KMS-11 (cell line): ENCODE results near the gene PCDHGA4.
"Not testable (repeated sequence)": the region's sequence is repeated elsewhere in the genome, so short reads cannot be mapped to it uniquely, and the experiment has no call there.

ENCODE experiments used
- H2AFZ ChIP-seq: fragments of 200-600 bp; sonication (generic); 2 replicates; pipeline ENCODE4 v1.6.1; 2016; ENCODE audit warnings: antibody characterized with exemption, mixed run types, low read depth
- H3K27ac ChIP-seq: fragments of 200-600 bp; sonication (generic); 2 replicates; pipeline ENCODE4 v1.6.1; 2016; ENCODE audit warnings: mild to moderate bottlenecking, mixed run types
- H3K27me3 ChIP-seq: fragments of 200-600 bp; sonication (generic); 2 replicates; pipeline ENCODE4 v1.6.1; 2017; ENCODE audit warnings: mild to moderate bottlenecking, low read depth, mixed run types, moderate library complexity; ENCODE audit not compliant: insufficient read depth
- H3K36me3 ChIP-seq: fragments of 200-600 bp; sonication (generic); 2 replicates; pipeline ENCODE4 v1.6.1; 2017; ENCODE audit warnings: mild to moderate bottlenecking, mixed run types; ENCODE audit not compliant: insufficient read depth
- H3K4me1 ChIP-seq: fragments of 200-600 bp; sonication (generic); 2 replicates; pipeline ENCODE4 v1.6.1; 2016; ENCODE audit warnings: mild to moderate bottlenecking, low read depth, mixed run types; ENCODE audit not compliant: poor library complexity, severe bottlenecking
- H3K4me2 ChIP-seq: fragments of 200-600 bp; sonication (generic); 2 replicates; pipeline ENCODE4 v1.7.0; 2016; ENCODE audit warnings: mild to moderate bottlenecking, mixed run types
- H3K4me3 ChIP-seq: fragments of 200-600 bp; sonication (generic); IDR thresholded peaks from 2 replicates; pipeline ENCODE4 v1.6.1; 2017; ENCODE audit warnings: low read depth, low read length, mixed read lengths; ENCODE audit not compliant: insufficient read depth
- H3K79me2 ChIP-seq: fragments of 200-600 bp; sonication (generic); 2 replicates; pipeline ENCODE4 v1.6.1; 2016; ENCODE audit warnings: low read depth, mixed run types; ENCODE audit not compliant: insufficient read depth
- H3K9ac ChIP-seq: fragments of 200-600 bp; sonication (generic); 2 replicates; pipeline ENCODE4 v1.6.1; 2016; ENCODE audit warnings: mild to moderate bottlenecking, mixed run types
- H4K20me1 ChIP-seq: fragments of 200-600 bp; sonication (generic); 2 replicates; pipeline ENCODE4 v1.6.1; 2016; ENCODE audit warnings: mild to moderate bottlenecking, mixed run types; ENCODE audit not compliant: insufficient read depth
- CTCF ChIP-seq: fragments of 200-600 bp; sonication (generic); conservative IDR thresholded peaks from 2 replicates; pipeline ENCODE4 v1.6.1; 2017; ENCODE audit warnings: low read depth, mild to moderate bottlenecking, antibody characterized with exemption, low read length, moderate library complexity, mixed read lengths

PCDHGA4 gene

DNA sequence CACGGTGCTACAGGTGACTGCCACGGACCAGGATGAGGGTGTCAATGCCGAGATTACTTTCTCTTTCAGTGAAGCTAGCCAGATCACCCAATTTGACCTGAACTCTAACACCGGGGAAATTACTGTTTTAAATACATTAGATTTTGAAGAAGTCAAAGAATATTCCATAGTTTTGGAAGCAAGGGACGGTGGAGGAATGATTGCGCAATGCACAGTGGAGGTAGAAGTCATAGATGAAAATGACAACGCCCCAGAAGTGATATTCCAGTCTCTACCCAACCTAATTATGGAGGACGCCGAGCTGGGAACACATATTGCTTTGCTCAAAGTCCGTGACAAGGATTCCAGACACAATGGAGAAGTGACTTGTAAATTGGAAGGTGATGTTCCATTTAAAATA, 33.8 kb downstream of the PCDHGA4 start:
- Histone ChIP-seq H4K20me1 (no peaks in the 10 kb centered on the region), H3K79me2 (no peaks in the 10 kb centered on the region), H3K4me2 (no peak overlapping the region), H3K4me1 (no peaks in the 10 kb centered on the region), H3K27ac (no peak overlapping the region), H2AFZ (no peak overlapping the region), H3K9ac (no peak overlapping the region), H3K27me3 (no peaks in the 10 kb centered on the region), H3K36me3 (no peaks in the 10 kb centered on the region), H3K4me3 (no peak overlapping the region)
- TF ChIP-seq CTCF, result no peak

DNA sequence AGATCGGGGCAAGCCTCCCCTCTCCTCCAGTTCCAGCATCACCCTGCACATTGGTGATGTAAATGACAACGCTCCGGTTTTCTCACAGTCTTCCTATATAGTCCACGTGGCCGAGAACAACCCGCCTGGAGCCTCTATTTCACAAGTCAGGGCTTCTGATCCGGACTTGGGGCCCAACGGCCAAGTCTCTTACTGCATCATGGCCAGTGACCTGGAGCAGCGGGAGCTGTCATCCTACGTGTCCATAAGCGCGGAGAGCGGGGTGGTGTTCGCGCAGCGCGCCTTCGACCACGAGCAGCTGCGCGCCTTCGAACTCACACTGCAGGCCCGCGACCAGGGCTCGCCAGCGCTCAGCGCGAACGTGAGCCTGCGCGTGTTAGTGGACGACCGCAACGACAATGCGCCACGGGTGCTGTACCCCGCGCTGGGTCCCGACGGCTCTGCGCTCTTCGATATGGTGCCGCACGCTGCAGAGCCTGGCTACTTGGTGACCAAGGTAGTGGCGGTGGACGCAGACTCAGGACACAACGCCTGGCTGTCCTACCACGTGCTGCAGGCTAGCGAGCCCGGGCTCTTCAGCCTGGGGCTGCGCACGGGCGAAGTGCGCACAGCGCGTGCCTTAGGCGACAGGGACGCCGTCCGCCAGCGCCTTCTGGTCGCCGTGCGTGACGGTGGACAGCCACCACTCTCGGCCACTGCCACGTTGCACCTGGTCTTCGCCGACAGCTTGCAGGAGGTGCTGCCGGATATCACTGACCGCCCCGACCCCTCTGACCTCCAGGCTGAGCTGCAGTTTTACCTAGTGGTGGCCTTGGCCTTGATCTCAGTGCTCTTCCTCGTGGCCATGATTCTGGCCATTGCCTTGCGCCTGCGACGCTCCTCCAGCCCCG, 34.6 kb downstream of the PCDHGA4 start:
- Histone ChIP-seq H3K36me3 (no peaks in the 10 kb centered on the region), H3K9ac (no peak overlapping the region), H2AFZ (no peak overlapping the region), H3K4me3 (no peak overlapping the region), H3K27me3 (no peaks in the 10 kb centered on the region), H4K20me1 (no peaks in the 10 kb centered on the region), H3K27ac (no peak overlapping the region), H3K79me2 (no peaks in the 10 kb centered on the region), H3K4me2 (no peak overlapping the region), H3K4me1 (no peaks in the 10 kb centered on the region)
- no peak for TF ChIP-seq CTCF

DNA sequence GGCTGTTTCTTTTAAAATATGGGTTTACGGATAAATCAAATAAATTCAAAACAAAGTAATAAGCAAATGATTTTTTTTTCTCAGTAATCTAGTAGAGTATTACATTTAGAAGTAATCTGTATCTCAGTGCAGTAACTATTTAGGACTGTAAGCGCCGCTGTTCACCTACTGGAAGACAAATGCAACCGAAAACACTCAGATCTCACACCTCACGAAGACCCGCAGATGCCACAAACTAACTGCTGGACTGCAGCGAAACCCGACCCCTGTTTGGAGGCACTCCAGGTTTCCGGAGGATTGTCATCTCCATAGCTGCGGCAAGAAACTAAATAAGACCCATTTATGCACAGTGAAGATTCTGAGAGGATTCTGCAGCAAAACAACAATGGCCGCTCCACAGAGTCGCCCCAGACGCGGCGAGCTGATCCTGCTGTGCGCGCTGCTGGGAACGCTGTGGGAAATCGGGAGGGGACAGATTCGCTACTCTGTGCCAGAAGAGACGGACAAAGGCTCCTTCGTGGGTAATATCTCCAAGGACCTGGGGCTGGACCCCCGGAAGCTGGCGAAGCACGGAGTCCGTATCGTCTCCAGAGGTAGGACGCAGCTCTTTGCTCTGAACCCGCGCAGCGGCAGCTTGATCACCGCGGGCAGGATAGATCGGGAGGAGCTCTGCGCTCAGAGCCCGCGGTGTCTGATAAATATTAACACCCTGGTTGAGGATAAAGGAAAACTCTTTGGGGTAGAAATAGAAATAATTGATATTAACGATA, 37.8 kb downstream of the PCDHGA4 start, which contains the start of gene PCDHGA8:
PCDHGA8 (plus strand) TSS at position 205 of the 770 bp plus-strand sequence; CDS start at position 386, 181 bp downstream.
- no peaks in the 10 kb centered on the region for H3K4me1 ChIP-seq
- H3K27me3 ChIP-seq, result no peaks in the 10 kb centered on the region
- no peaks in the 10 kb centered on the region for H3K79me2 ChIP-seq
- H3K4me2 ChIP-seq, result no peak within 1 kb of the TSS
- H4K20me1 ChIP-seq, result no peaks in the 10 kb centered on the region
- TF ChIP-seq CTCF, result no peak
- H3K36me3 ChIP-seq, result no peaks in the 10 kb centered on the region
- no peak within 1 kb of the TSS for H3K4me3 ChIP-seq
- H3K9ac ChIP-seq, result no peak within 1 kb of the TSS
- H3K27ac ChIP-seq, result no peak within 1 kb of the TSS
- H2AFZ ChIP-seq, result no peak within 1 kb of the TSS

GRCh38 chr5:141393267-141393666, 38.4 kb downstream of the PCDHGA4 start:
- Histone ChIP-seq H3K4me2 (no peak overlapping the region), H3K9ac (no peak overlapping the region), H2AFZ (no peak overlapping the region), H3K79me2 (no peaks in the 10 kb centered on the region), H4K20me1 (no peaks in the 10 kb centered on the region), H3K4me3 (no peak overlapping the region), H3K27me3 (no peaks in the 10 kb centered on the region), H3K4me1 (no peaks in the 10 kb centered on the region), H3K27ac (no peak overlapping the region), H3K36me3 (no peaks in the 10 kb centered on the region)
- TF ChIP-seq CTCF, result no peak

- H3K36me3 ChIP-seq, H3K27me3 ChIP-seq, H3K4me2 ChIP-seq, H3K4me1 ChIP-seq, H4K20me1 ChIP-seq, H3K4me3 ChIP-seq, H2AFZ ChIP-seq, H3K9ac ChIP-seq, H3K27ac ChIP-seq, H3K79me2 ChIP-seq: not testable (repeated sequence)
Measured at GRCh38 chr5:141394401-141395187, 39.8 kb downstream of the PCDHGA4 start.
